CD4-positive, alpha-beta memory T cell (primary cell): ENCODE data around the gene MACROD2. TPM values are rescaled to one million over a fixed set of nuclear protein-coding genes. Genes with fewer than 3 reads are reported as not detected.

Experiments
- CTCF ChIA-PET: fragments of 350-600 bp; sonication (Branson Sonifier 250); formaldehyde crosslinking; loops from one replicate; lab custom pipeline; 2021; ENCODE audit warnings: inconsistent platforms; ENCODE audit not compliant: partially characterized antibody; lab: Charles Lee
- POLR2A ChIA-PET: fragments of 350-600 bp; sonication (Branson Sonifier 250); formaldehyde crosslinking; loops from one replicate; lab custom pipeline; 2021; ENCODE audit not compliant: partially characterized antibody; lab: Charles Lee
- DNase-seq, 5 donors: peaks; one replicate each; pipeline versions ENCODE4 v3.0.0 to v3.0.0-alpha.2; 2020 to 2022; ENCODE audit warnings: mixed read lengths in 1 of 5
- H3K27ac ChIP-seq: one replicate; pipeline ENCODE4 v1.7.0; 2013; ENCODE audit warnings: low read depth, low read length
- H3K27me3 ChIP-seq: 2 replicates; pipeline ENCODE4 v1.7.0; 2013; ENCODE audit warnings: mild to moderate bottlenecking, low read length, moderate library complexity; ENCODE audit not compliant: insufficient read depth
- H3K36me3 ChIP-seq: 2 replicates; pipeline ENCODE4 v1.7.0; 2013; ENCODE audit warnings: mild to moderate bottlenecking, low read length, moderate library complexity; ENCODE audit not compliant: insufficient read depth
- H3K4me1 ChIP-seq: 2 replicates; pipeline ENCODE4 v1.7.0; 2013; ENCODE audit warnings: mild to moderate bottlenecking, low read length, moderate library complexity; ENCODE audit not compliant: insufficient read depth
- H3K4me3 ChIP-seq, 2 donors: one replicate each; pipeline ENCODE4 v1.7.0; 2013; ENCODE audit warnings: low read length in 2 of 2, mild to moderate bottlenecking in 1 of 2
- H3K9me3 ChIP-seq, 2 donors: one replicate each; pipeline ENCODE4 v1.7.0; 2013; ENCODE audit warnings: low read length in 2 of 2, control low read depth in 1 of 2; ENCODE audit not compliant: control insufficient read depth in 1 of 2
- H3K27ac Mint-ChIP-seq, 7 donors: one replicate each; pipeline ENCODE4 v1.8.0; 2020 to 2021; ENCODE audit warnings: mixed read lengths in 7 of 7, mild to moderate bottlenecking in 6 of 7, inconsistent platforms in 3 of 7, moderate library complexity in 3 of 7
- H3K27me3 Mint-ChIP-seq, 2 donors: one replicate each; pipeline ENCODE4 v1.8.0; 2020 to 2021; ENCODE audit warnings: mixed read lengths in 2 of 2
- H3K36me3 Mint-ChIP-seq, 2 donors: one replicate each; pipeline ENCODE4 v1.8.0; 2020 to 2021; ENCODE audit warnings: mixed read lengths in 2 of 2, inconsistent platforms in 1 of 2, mild to moderate bottlenecking in 1 of 2
- H3K4me1 Mint-ChIP-seq, 4 donors: one replicate each; pipeline ENCODE4 v1.8.0; 2020 to 2021; ENCODE audit warnings: mixed read lengths in 4 of 4, mild to moderate bottlenecking in 1 of 4
- H3K4me3 Mint-ChIP-seq, 8 donors: one replicate each; pipeline ENCODE4 v1.8.0; 2020 to 2021; ENCODE audit warnings: mixed read lengths in 8 of 8, mild to moderate bottlenecking in 7 of 8, moderate library complexity in 6 of 8, inconsistent platforms in 3 of 8
- H3K9me3 Mint-ChIP-seq, 8 donors: one replicate each; pipeline ENCODE4 v1.8.0; 2020 to 2021; ENCODE audit warnings: mixed read lengths in 8 of 8, mild to moderate bottlenecking in 5 of 8, inconsistent platforms in 3 of 8, moderate library complexity in 1 of 8
- intact Hi-C: fragments of 100-400 bp; cut with micrococcal nuclease; formaldehyde crosslinking; loops from one replicate; pipeline ENCODE4 v1.15.1; 2023
- polyA plus RNA-seq, 2 donors: library from polyadenylated mRNA; unstranded; fragments of 300-500 nt; fragmentation: Illumina TruSeq; gene quantifications; one replicate each; pipeline ENCODE4 v1.2.3, GENCODE V29; 2021
- total RNA-seq, 2 experiments: library from RNA; stranded (reverse); gene quantifications; one replicate each; pipeline ENCODE4 v1.2.3, GENCODE V29; 2021

MACROD2 gene
- total and polyA plus RNA-seq, 4 experiments from 2014 or later = not detected

DNA sequence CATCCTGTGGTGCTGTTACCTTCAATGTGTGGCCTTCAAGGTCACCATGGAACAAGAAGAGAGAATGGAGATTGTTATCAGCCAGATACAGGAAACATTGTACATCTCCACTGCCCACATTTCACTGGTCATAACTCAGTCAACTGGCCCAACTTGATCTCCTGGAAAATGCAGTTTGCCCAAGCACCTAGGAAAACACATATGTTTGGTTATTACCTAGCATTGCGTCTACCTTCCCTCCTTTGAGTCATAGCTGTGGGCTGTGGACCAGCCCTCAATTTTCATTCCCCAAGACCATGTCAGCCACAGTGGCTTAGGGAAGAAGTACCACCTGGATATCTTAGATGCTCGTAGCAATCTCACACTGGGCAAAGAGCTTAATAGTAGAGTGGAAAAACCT, 2064.5 kb downstream of the MACROD2 start:
- no peak overlapping the region for H3K27ac ChIP-seq
- H3K36me3 Mint-ChIP-seq = no peaks in the 10 kb centered on the region
- no peaks in the 10 kb centered on the region for H3K36me3 ChIP-seq
- H3K27me3 Mint-ChIP-seq = no peaks in the 10 kb centered on the region
- POLR2A ChIA-PET = no interaction called here
- intact Hi-C loops = no loop called here
- no peaks in the 10 kb centered on the region for H3K9me3 ChIP-seq
- H3K4me1 ChIP-seq = no peaks in the 10 kb centered on the region
- DNase-seq = no peak
- H3K9me3 Mint-ChIP-seq = peaks cover 0 to 7% (median 3%) of the 10 kb centered on the region in 8 donors
- CTCF ChIA-PET = no interaction called here
- no peaks in the 10 kb centered on the region for H3K4me1 Mint-ChIP-seq
- H3K27ac Mint-ChIP-seq = no peak overlapping the region
- H3K27me3 ChIP-seq = no peaks in the 10 kb centered on the region
- H3K4me3 ChIP-seq = no peak overlapping the region
- H3K4me3 Mint-ChIP-seq = no peak overlapping the region

DNA sequence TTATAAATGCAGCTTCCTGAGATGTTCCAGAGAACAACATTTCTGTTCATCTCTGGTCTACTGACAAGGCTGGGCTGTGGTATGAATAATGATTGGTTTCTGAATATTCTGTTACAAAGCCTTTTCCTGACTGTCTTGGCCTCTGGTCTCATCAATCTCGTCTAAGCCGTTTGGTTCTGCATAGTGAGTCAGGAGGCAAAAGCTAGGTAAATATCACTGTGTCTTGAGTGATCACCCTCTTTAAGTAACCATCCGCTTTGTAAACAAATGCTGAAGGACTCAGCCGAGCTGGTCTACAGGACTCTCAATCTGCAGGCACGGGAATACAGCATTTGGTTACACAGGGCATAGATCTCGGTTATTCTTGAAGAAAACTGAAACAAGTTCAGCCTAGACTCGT, 2066.0 kb downstream of the MACROD2 start:
- H3K9me3 ChIP-seq = no peaks in the 10 kb centered on the region
- Mint-ChIP-seq H3K27me3 (no peaks in the 10 kb centered on the region), H3K4me1 (no peaks in the 10 kb centered on the region), H3K9me3 (peaks cover 0 to 7% (median 3%) of the 10 kb centered on the region in 8 donors), H3K27ac (no peak overlapping the region), H3K36me3 (no peaks in the 10 kb centered on the region), H3K4me3 (no peak overlapping the region)
- intact Hi-C loops = no loop called here
- H3K36me3 ChIP-seq = no peaks in the 10 kb centered on the region
- no peaks in the 10 kb centered on the region for H3K27me3 ChIP-seq
- no peak overlapping the region for H3K4me3 ChIP-seq
- ChIA-PET CTCF (no interaction called here), POLR2A (no interaction called here)
- H3K4me1 ChIP-seq = no peaks in the 10 kb centered on the region
- H3K27ac ChIP-seq = no peak overlapping the region
- DNase-seq = no peak

DNA sequence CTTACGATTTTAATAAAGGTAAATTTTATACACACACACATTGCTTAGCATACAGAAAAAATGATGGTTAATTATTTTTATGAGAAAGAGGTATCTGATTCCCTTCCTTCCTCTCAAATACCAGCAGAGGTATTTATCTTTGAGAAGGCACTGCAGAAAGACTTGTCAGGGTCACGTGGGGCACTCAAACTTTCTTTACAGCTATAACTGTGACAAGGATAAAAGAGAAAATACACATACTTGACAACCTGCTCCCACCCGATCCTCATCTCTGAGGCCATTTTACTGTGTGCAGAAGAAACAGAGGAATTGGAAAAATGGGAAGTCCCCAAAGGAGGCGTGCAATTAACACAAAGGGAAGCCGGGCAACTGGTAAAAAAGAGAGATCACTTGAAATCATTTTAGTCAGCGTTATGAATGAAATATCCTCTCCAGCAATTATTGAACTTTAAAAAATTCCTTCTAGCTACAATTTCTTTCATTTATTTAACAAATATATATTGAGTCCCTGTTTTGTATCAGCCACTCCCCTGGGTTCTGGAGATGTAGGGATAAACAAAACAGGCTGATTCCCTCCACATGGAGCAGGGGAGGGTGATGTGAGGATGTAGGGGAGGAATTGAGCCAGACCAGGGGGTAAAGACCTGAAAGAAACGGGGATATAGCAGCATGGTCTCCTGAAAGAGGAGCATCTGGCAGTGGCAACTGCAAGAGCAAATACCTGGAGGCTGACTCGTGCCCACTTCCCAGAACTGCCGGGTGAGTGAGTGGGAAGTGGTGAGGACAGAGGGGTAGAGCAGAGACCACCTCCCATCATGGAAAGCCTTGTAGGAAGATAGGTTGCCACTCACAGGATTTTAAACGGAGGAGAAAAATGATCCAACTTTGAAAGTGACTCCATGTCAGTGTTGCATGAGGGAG, 2067.6 kb downstream of the MACROD2 start:
- peaks cover 2 to 12% (median 7%) of the 10 kb centered on the region in 8 donors for H3K9me3 Mint-ChIP-seq
- POLR2A ChIA-PET = no interaction called here
- H3K27ac ChIP-seq = no peak overlapping the region
- no peak overlapping the region for H3K4me3 ChIP-seq
- no peaks in the 10 kb centered on the region for H3K27me3 Mint-ChIP-seq
- no peak overlapping the region for H3K27ac Mint-ChIP-seq
- H3K27me3 ChIP-seq = no peaks in the 10 kb centered on the region
- H3K9me3 ChIP-seq = no peaks in the 10 kb centered on the region
- no peak for DNase-seq
- no peaks in the 10 kb centered on the region for H3K4me1 ChIP-seq
- no peak overlapping the region for H3K4me3 Mint-ChIP-seq
- H3K4me1 Mint-ChIP-seq = no peaks in the 10 kb centered on the region
- H3K36me3 Mint-ChIP-seq = no peaks in the 10 kb centered on the region
- CTCF ChIA-PET = no interaction called here
- H3K36me3 ChIP-seq = no peaks in the 10 kb centered on the region
- intact Hi-C loops = no loop called here

DNA sequence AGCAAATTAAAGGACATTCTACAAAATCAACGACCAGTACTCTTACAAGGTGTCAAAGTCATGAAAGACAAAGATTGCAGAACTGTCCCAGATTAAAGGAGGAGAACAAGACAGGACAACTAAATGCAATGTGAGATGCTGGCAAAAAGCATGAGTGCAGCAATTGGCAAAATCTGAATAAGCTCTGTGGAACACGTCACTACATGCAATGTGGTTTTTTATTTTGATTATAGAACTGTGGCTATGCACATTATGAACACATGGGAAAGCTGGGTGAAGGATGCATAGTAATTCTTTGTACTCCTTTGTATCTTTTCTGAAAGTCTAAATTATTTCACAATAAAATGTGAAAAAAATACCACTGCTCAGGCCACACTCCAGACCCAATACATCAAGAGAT, 2068.6 kb downstream of the MACROD2 start:
- Mint-ChIP-seq H3K9me3 (peaks cover 3 to 13% (median 8%) of the 10 kb centered on the region in 8 donors), H3K4me3 (no peak overlapping the region), H3K27ac (no peak overlapping the region), H3K27me3 (no peaks in the 10 kb centered on the region), H3K4me1 (no peaks in the 10 kb centered on the region), H3K36me3 (no peaks in the 10 kb centered on the region)
- intact Hi-C loops = no loop called here
- no peaks in the 10 kb centered on the region for H3K4me1 ChIP-seq
- POLR2A ChIA-PET = no interaction called here
- H3K27ac ChIP-seq = no peak overlapping the region
- H3K9me3 ChIP-seq = no peaks in the 10 kb centered on the region
- H3K27me3 ChIP-seq = no peaks in the 10 kb centered on the region
- H3K36me3 ChIP-seq = no peaks in the 10 kb centered on the region
- DNase-seq = no peak
- H3K4me3 ChIP-seq = no peak overlapping the region
- CTCF ChIA-PET = no interaction called here

DNA sequence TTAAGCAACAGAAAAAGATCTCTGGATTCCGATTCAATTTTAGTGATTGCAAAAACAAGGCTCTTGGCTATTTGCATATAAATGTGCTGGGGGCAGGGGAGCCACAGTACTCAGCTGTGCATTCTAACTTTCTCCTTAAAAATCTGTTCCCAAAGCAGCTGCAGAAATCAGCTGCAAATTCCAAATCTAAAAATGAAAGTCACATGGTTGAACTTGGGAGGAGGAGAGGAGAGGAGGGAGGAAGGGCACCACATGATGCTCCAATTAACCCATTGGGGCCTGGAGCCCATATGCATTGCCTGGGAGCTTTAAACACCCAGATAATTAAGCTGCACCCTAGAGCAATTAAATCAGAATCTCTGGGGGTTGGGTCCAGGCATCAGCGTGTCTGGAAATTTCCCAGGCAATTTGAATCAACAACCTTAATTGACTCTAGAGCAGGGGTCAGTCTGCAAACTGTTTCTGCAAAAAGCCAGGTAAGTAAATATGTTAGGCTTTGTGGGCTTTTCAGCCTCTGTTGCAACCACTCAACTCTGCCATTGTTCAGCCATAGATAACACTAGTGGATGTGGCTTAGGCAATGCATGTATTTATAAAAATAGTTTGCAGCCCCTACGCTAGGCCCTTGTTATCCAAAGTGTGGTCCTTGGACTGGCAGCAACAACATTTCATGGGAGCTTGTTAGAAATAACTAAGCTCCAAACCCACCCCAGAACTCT, 2069.8 kb downstream of the MACROD2 start:
- ChIA-PET POLR2A (no interaction called here), CTCF (no interaction called here)
- Mint-ChIP-seq H3K4me3 (no peak overlapping the region), H3K27ac (peak overlapping the region in 1 of 7 donors; percentile 26), H3K27me3 (no peaks in the 10 kb centered on the region), H3K9me3 (peaks cover 3 to 13% (median 9%) of the 10 kb centered on the region in 8 donors), H3K36me3 (no peaks in the 10 kb centered on the region), H3K4me1 (no peaks in the 10 kb centered on the region)
- no peak overlapping the region for H3K27ac ChIP-seq
- H3K36me3 ChIP-seq = no peaks in the 10 kb centered on the region
- no peak overlapping the region for H3K4me3 ChIP-seq
- H3K9me3 ChIP-seq = no peaks in the 10 kb centered on the region
- no peaks in the 10 kb centered on the region for H3K27me3 ChIP-seq
- no peaks in the 10 kb centered on the region for H3K4me1 ChIP-seq
- intact Hi-C loops = no loop called here
- DNase-seq = no peak

DNA sequence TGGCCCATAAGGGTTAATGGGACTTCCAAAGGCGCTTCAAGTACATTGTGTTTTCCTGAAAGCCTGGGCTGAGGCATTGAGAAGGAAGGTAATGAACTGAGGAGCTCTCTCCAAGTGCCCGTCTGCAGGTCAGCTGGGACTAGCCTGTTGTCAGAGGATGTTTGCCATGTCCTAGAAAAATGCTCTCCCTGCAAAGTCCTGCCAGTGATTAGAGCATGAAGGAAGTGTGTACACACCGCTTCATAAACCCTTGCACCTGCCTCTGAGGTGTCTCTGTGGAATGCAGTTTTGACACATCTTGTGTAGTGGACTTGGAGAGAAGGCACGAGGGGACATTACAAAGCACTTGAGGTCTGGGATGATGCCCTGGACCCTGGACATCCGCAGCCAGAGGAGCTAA, 2071.3 kb downstream of the MACROD2 start:
- no peak for DNase-seq
- no peaks in the 10 kb centered on the region for H3K27me3 ChIP-seq
- no peak overlapping the region for H3K27ac Mint-ChIP-seq
- intact Hi-C loops = no loop called here
- no peak overlapping the region for H3K27ac ChIP-seq
- H3K36me3 ChIP-seq = no peaks in the 10 kb centered on the region
- no peaks in the 10 kb centered on the region for H3K4me1 ChIP-seq
- no peaks in the 10 kb centered on the region for H3K9me3 ChIP-seq
- ChIA-PET CTCF (no interaction called here), POLR2A (no interaction called here)
- H3K27me3 Mint-ChIP-seq = no peaks in the 10 kb centered on the region
- H3K4me1 Mint-ChIP-seq = no peaks in the 10 kb centered on the region
- no peak overlapping the region for H3K4me3 Mint-ChIP-seq
- no peak overlapping the region for H3K4me3 ChIP-seq
- no peaks in the 10 kb centered on the region for H3K36me3 Mint-ChIP-seq
- H3K9me3 Mint-ChIP-seq = peaks cover 3 to 13% (median 8%) of the 10 kb centered on the region in 8 donors

DNA sequence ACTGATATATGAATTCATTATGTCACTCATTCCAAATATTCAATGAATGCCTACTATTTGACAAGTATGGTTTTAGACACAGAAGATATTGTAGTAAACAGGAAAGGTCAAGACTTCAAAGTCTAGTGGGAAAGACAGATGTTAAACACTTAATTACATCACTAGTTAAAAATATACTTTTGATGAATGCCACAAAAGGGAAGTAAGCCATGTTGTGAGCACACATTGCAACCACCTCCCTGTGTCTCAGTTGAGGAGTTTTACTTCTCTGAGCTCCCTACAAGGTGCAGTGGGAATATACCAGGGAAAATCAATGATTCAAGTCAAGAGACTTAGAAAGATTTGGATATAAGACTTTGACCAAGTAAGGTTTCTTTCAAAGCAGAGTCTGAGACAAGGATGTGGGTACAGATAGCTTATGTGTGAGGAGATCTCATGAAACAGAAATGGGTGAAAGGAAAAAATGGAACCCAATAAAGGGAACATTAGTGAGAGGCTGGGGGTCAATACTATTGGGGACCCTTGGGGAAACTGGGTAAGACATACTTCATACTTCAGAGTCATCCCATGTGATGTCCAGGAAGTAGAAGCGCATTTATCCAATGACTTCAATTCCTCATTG, 2074.2 kb downstream of the MACROD2 start:
- CTCF ChIA-PET = no interaction called here
- no peaks in the 10 kb centered on the region for H3K36me3 ChIP-seq
- Mint-ChIP-seq H3K36me3 (no peaks in the 10 kb centered on the region), H3K4me3 (no peak overlapping the region), H3K27ac (no peak overlapping the region), H3K9me3 (peaks cover 3 to 13% (median 8%) of the 10 kb centered on the region in 8 donors), H3K4me1 (no peaks in the 10 kb centered on the region), H3K27me3 (no peaks in the 10 kb centered on the region)
- H3K4me1 ChIP-seq = no peaks in the 10 kb centered on the region
- POLR2A ChIA-PET = no interaction called here
- DNase-seq = no peak
- no peak overlapping the region for H3K27ac ChIP-seq
- intact Hi-C loops = no loop called here
- H3K9me3 ChIP-seq = no peaks in the 10 kb centered on the region
- no peaks in the 10 kb centered on the region for H3K27me3 ChIP-seq
- no peak overlapping the region for H3K4me3 ChIP-seq
